Glutamatergic neuron (in vitro differentiated cells): ENCODE results near the gene TNN. TPM values are rescaled to one million over a fixed set of nuclear protein-coding genes. Genes with fewer than 3 reads are reported as not detected.

ENCODE experiments used
- DNase-seq: peaks from one replicate; pipeline ENCODE4 v3.0.0; 2022
- H3K27ac Mint-ChIP-seq: one replicate; pipeline ENCODE4 v1.8.0; 2020; ENCODE audit warnings: mild to moderate bottlenecking, mixed read lengths, inconsistent platforms; ENCODE audit not compliant: unreplicated experiment
- H3K27me3 Mint-ChIP-seq: one replicate; pipeline ENCODE4 v1.8.0; 2020; ENCODE audit warnings: mild to moderate bottlenecking, moderate library complexity, mixed read lengths, inconsistent platforms; ENCODE audit not compliant: unreplicated experiment
- H3K36me3 Mint-ChIP-seq: one replicate; pipeline ENCODE4 v1.8.0; 2020; ENCODE audit warnings: mild to moderate bottlenecking, mixed read lengths, inconsistent platforms; ENCODE audit not compliant: unreplicated experiment
- H3K4me1 Mint-ChIP-seq: one replicate; pipeline ENCODE4 v1.8.0; 2020; ENCODE audit warnings: mild to moderate bottlenecking, low read depth, mixed read lengths, inconsistent platforms; ENCODE audit not compliant: unreplicated experiment
- H3K4me3 Mint-ChIP-seq: one replicate; pipeline ENCODE4 v1.8.0; 2020; ENCODE audit warnings: mild to moderate bottlenecking, mixed read lengths, inconsistent platforms; ENCODE audit not compliant: unreplicated experiment
- H3K9me3 Mint-ChIP-seq: one replicate; pipeline ENCODE4 v1.8.0; 2020; ENCODE audit warnings: mild to moderate bottlenecking, moderate library complexity, mixed read lengths, inconsistent platforms; ENCODE audit not compliant: unreplicated experiment
- total RNA-seq: library from RNA; stranded (reverse); fragmentation: NEBNext Ultra II Directional; extraction: Animal tissue kit (Norgen Biotek cat#: 25700); gene quantifications from one replicate; pipeline ENCODE4 v1.2.1, GENCODE V29; 2021; ENCODE audit not compliant: unreplicated experiment
- TF ChIP-seq, protein P1 (sequence below): fragments of 200-600 bp; sonication (generic); IDR thresholded peaks from one replicate; pipeline ENCODE4 v1.5.0; 2021; ENCODE audit not compliant: partially characterized antibody, unreplicated experiment

Gene TNN
- total RNA-seq, 1 donor from 2014 or later, result not detected

DNA sequence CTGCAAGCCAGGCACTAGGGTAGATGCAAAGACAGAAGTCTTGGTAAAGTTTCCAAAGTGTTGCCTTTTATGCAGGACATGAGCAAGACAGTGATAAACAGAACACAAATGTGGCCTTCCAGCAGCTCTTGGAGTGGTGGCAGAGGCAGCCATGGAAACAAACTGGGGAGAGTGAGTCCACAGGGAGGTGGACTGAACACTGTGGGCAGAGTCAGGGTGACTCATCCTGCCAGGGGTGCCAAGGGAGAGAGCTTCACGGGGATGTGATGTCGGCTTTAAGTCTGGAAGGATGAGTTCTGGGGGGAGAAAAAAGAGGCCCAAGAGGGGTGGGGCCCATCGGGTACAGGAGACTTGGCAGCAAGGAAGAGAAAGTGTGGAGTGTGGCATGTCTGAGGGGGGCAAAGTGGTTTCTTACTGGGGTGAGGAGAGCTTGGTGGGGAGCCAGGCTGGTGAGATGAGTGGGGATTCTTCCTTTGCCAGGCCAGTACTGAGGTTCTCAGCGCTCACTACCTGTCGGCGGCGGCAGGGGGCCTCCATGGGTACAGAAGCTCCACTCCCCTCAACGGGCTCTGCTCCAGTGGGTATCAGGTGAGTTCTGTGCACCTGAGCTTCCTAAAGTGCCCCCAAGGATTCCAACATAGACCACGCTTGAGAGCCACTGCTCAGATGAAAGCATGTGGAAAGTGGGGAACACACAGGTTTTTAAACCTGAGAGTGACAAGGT lies 83.1 kb downstream of the TNN start:
- H3K36me3 Mint-ChIP-seq, result no peaks in the 10 kb centered on the region
- no peaks in the 10 kb centered on the region for H3K4me1 Mint-ChIP-seq
- peaks cover 2% of the 10 kb centered on the region for H3K9me3 Mint-ChIP-seq
- H3K4me3 Mint-ChIP-seq, result no peak overlapping the region
- TF ChIP-seq, protein P1, sequence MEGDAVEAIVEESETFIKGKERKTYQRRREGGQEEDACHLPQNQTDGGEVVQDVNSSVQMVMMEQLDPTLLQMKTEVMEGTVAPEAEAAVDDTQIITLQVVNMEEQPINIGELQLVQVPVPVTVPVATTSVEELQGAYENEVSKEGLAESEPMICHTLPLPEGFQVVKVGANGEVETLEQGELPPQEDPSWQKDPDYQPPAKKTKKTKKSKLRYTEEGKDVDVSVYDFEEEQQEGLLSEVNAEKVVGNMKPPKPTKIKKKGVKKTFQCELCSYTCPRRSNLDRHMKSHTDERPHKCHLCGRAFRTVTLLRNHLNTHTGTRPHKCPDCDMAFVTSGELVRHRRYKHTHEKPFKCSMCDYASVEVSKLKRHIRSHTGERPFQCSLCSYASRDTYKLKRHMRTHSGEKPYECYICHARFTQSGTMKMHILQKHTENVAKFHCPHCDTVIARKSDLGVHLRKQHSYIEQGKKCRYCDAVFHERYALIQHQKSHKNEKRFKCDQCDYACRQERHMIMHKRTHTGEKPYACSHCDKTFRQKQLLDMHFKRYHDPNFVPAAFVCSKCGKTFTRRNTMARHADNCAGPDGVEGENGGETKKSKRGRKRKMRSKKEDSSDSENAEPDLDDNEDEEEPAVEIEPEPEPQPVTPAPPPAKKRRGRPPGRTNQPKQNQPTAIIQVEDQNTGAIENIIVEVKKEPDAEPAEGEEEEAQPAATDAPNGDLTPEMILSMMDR, result no peak
- no peak for DNase-seq
- H3K27ac Mint-ChIP-seq, result no peak overlapping the region
- H3K27me3 Mint-ChIP-seq, result peaks cover 12% of the 10 kb centered on the region

DNA sequence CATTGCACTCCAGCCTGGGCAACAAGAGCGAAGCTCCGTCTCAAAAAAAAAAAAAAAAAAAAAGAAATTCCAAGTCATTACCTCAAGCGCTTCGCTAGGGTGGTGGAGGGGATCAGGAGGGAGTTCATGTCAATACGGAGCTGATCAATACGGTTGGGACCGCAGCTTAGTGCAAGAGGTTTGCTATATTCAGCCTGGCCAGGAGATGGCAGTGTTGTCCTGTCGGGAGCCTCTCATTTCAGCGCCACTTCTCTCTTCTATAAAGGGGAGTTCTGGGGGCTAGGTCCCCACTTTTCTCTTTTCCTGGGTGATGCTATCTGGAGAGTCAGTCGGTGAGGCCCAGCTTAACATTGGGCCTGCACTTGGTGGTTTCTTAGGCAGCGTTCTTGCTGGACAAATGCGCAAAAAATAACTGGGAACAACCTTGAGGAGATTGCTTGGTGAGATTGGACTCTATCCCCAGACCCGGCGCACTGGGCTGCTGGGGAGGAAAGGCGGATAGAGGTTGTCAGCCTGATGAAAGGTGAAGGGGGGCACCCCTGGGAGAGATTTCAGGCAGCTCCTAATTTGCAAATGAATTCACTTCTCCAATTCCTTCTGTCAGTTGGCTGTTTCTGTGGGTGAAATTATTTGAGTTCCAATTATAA lies 84.5 kb downstream of the TNN start:
- no peaks in the 10 kb centered on the region for H3K36me3 Mint-ChIP-seq
- H3K27me3 Mint-ChIP-seq, result peaks cover 12% of the 10 kb centered on the region
- TF ChIP-seq, protein P1, result peak; percentile 87
- peaks cover 2% of the 10 kb centered on the region for H3K4me1 Mint-ChIP-seq
- no peak overlapping the region for H3K4me3 Mint-ChIP-seq
- H3K27ac Mint-ChIP-seq, result no peak overlapping the region
- peak; percentile 84 for DNase-seq
- H3K9me3 Mint-ChIP-seq, result no peaks in the 10 kb centered on the region

DNA sequence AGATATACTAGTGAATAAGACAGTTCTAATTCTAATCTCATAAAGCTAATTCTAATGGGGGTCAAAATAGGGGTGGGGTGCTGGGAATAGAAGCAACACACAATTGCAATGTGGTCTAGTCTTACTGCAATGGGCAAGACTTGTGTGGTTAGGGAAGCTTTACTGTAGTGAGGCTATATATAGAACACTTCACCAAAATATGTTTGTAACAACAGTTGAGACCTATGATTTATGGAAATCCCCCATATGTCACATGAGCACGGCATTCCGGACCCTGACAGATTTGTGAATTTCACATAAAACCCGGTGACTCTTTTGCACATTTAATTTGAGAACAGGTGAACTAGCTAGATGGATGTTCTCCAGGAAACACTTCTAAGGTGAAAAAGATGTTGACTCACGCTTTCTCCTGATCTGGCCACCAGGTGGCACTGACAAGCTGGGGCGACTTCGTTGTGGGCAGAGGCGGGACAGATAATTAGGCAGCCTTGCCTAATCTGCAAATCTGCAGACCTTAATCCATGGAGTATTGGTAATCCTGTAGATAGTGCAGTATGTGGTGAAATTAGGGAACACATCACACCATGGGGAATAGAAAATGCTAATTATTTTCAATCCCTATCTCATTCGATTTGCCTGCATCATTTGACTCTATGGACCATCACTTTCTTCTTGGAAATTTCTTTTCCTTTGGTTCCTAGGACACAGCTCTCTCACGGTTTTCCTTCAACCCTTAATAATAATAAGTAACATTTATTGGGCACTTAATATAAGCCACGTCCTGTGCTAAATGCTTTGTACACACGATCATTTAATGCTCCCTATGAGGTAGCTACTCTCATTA lies 87.2 kb downstream of the TNN start:
- Mint-ChIP-seq H3K9me3 (no peaks in the 10 kb centered on the region), H3K4me1 (peaks cover 5% of the 10 kb centered on the region), H3K27me3 (peaks cover 10% of the 10 kb centered on the region), H3K4me3 (no peak overlapping the region), H3K27ac (no peak overlapping the region), H3K36me3 (no peaks in the 10 kb centered on the region)
- TF ChIP-seq, protein P1, result peak; percentile 87
- DNase-seq, result peak; percentile 78

DNA sequence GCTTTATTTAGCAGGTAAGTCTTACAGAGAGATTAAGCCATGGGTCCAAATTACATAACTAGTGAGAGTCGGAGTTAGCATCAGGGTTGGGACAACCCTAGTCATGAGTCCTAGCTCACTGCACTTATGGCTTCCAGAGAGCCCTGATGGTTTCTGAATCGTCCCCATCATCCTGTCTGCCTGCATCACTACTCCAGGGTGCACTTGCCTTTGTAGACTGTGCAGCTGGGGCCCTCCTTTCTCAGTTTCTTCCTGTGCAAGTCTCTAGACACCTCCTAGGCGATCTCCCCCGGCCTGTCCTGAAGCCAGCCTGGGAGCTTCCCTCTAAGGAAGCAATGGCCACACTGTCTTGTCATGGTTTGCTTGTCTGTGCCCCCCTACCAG lies 87.8 kb downstream of the TNN start:
- H3K36me3 Mint-ChIP-seq, result no peaks in the 10 kb centered on the region
- no peak overlapping the region for H3K27ac Mint-ChIP-seq
- no peak for DNase-seq
- H3K27me3 Mint-ChIP-seq, result peaks cover 10% of the 10 kb centered on the region
- H3K4me3 Mint-ChIP-seq, result no peak overlapping the region
- TF ChIP-seq, protein P1, result no peak
- H3K4me1 Mint-ChIP-seq, result peaks cover 5% of the 10 kb centered on the region
- H3K9me3 Mint-ChIP-seq, result no peaks in the 10 kb centered on the region
